Brain microvascular endothelial cell (primary cell): Measurements from ENCODE around the gene DPYD.

Experiments used
- DNase-seq: peaks from one replicate; pipeline ENCODE4 v3.0.0-alpha.2; 2020
- H3K27ac ChIP-seq: fragments of 250-450 bp; sonication (Bioruptor Pico); 2 replicates; pipeline ENCODE4 v1.5.1; 2020; ENCODE audit warnings: mild to moderate bottlenecking, moderate library complexity
- H3K27me3 ChIP-seq: fragments of 250-450 bp; sonication (Bioruptor Pico); replicated peaks from 2 replicates; pipeline ENCODE4 v1.5.1; 2020; ENCODE audit warnings: mild to moderate bottlenecking
- H3K36me3 ChIP-seq: fragments of 250-450 bp; sonication (Bioruptor Pico); replicated peaks from 2 replicates; pipeline ENCODE4 v1.5.1; 2020; ENCODE audit warnings: mild to moderate bottlenecking
- H3K4me3 ChIP-seq: 2 replicates; pipeline ENCODE4 v1.5.1; 2011; ENCODE audit warnings: low read depth, mild to moderate bottlenecking, control low read depth, low read length, moderate library complexity
- CTCF ChIP-seq: IDR thresholded peaks from 2 replicates; pipeline ENCODE4 v1.5.1; 2011; ENCODE audit warnings: low read depth, mild to moderate bottlenecking, moderate library complexity, low read length, control low read depth, inconsistent platforms; ENCODE audit errors: missing control alignments
- in situ Hi-C: cut with HindIII; loops from 2 replicates; pipeline ENCODE4 v1.10.0; 2017; ENCODE audit warnings: low sequenced_read_pairs, low pct_ligation_motif_present

Gene DPYD

GRCh38 chr1:97047421-97047793 lies 873.4 kb downstream of the DPYD start:
- H3K27me3 ChIP-seq: no peaks in the 10 kb centered on the region
- TF ChIP-seq CTCF: no peak
- H3K36me3 ChIP-seq: no peaks in the 10 kb centered on the region
- no peak for DNase-seq
- no peak overlapping the region for H3K4me3 ChIP-seq
- H3K27ac ChIP-seq: no peak overlapping the region
- in situ Hi-C loops: no loop called here

GRCh38 chr1:97046765-97047420 lies 873.9 kb downstream of the DPYD start:
- H3K27me3 ChIP-seq: no peaks in the 10 kb centered on the region
- no peak overlapping the region for H3K4me3 ChIP-seq
- in situ Hi-C loops: no loop called here
- H3K27ac ChIP-seq: no peak overlapping the region
- H3K36me3 ChIP-seq: no peaks in the 10 kb centered on the region
- DNase-seq: no peak
- TF ChIP-seq CTCF: no peak

- DNase-seq: no peak
- in situ Hi-C loops: no loop called here
- Histone ChIP-seq H3K36me3 (no peaks in the 10 kb centered on the region), H3K27me3 (no peaks in the 10 kb centered on the region), H3K27ac (no peak overlapping the region), H3K4me3 (no peak overlapping the region)
- no peak for TF ChIP-seq CTCF
Observed at GRCh38 chr1:97044159-97044760, 876.6 kb downstream of the DPYD start.

GRCh38 chr1:97042551-97042950 lies 878.3 kb downstream of the DPYD start:
- in situ Hi-C loops: no loop called here
- no peak overlapping the region for H3K4me3 ChIP-seq
- TF ChIP-seq CTCF: no peak
- H3K27me3 ChIP-seq: no peaks in the 10 kb centered on the region
- DNase-seq: no peak
- H3K36me3 ChIP-seq: no peaks in the 10 kb centered on the region
- no peak overlapping the region for H3K27ac ChIP-seq

GRCh38 chr1:97041026-97041425 lies 879.8 kb downstream of the DPYD start:
- Histone ChIP-seq H3K27ac (no peak overlapping the region), H3K27me3 (no peaks in the 10 kb centered on the region), H3K36me3 (no peaks in the 10 kb centered on the region), H3K4me3 (no peak overlapping the region)
- no peak for TF ChIP-seq CTCF
- no peak for DNase-seq
- in situ Hi-C loops: no loop called here

- Histone ChIP-seq H3K27ac (no peak overlapping the region), H3K4me3 (no peak overlapping the region), H3K27me3 (no peaks in the 10 kb centered on the region), H3K36me3 (no peaks in the 10 kb centered on the region)
- TF ChIP-seq CTCF: no peak
- in situ Hi-C loops: no loop called here
- DNase-seq: no peak
Observed at GRCh38 chr1:97038410-97038809, 882.4 kb downstream of the DPYD start.
